NOMO-1 treated with dmso at 0.1 percent for 144 hours (cell line): ENCODE results near the gene ZNF23.

Source experiments
- DNase-seq: peaks from one replicate; lab custom pipeline; 2025; ENCODE audit not compliant: unreplicated experiment; lab: John Stamatoyannopoulos, UW

Gene ZNF23

DNA sequence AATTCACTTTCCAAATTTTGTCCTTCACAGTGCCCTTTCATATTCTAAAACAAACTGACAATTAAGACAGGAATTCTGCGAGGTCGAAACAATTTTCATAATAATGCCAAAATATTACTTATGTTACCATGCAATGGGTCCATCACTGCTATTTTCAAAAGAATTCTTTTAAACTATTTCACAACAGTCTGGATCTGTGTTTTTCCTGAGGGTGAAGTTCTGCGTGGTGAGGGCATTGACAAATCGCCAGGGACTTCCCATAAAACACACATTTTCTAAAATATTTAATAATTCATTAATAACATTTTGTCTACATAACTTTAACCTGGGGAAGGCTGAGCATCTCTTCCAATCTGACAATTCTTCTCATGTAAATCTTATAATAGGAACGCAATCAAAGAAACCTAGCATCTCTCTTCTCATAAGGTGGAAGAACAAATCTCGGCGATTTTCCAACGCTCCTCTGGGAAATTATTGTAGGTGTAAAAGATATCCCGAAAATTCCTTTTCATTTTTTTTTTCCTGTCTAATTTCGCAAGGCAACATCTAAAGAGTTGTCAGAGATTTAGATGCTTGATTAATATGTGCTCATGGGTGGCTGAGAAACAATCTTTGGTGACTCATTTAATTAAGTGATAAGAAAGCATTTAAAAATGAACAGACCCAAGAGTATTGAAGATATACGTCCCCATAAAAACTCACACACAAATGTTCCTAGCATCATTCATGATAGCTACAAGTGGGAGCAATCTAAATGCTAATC, 62.1 kb downstream of the ZNF23 start:
- no peak for DNase-seq
